Right lobe of liver (tissue), 4 donors: Measurements from ENCODE around the gene IL22RA1.

ENCODE experiments used
- CTCF ChIP-seq, 4 donors: fragments of 200-600 bp in 3 of 4; fragments of 450-650 bp in 1 of 4; IDR thresholded peaks; one replicate each; pipeline versions ENCODE4 v1.5.1 to v1.8.0; 2016 to 2022; ENCODE audit warnings: antibody characterized with exemption in 4 of 4, mild to moderate bottlenecking in 2 of 4
- POLR2A ChIP-seq: fragments of 450-650 bp; IDR thresholded peaks from one replicate; pipeline ENCODE4 v1.6.1; 2017; ENCODE audit warnings: antibody characterized with exemption, mild to moderate bottlenecking
- donor health status: DM: no; HTN: no; CAD: no.
- donor health status: DM: no; HTN: no; CAD: no.
- donor health status: DM: no; HTN: yes; CAD: no.

GRCh38 chr1:24089743-24090555, 53.0 kb downstream of the IL22RA1 start:
- TF ChIP-seq CTCF (IDR thresholded peaks at IDR 0.05): no peak
- no peak for TF ChIP-seq POLR2A
